ENCODE data around the gene MUTYH. TPM values are rescaled to one million over a fixed set of nuclear protein-coding genes. Genes with fewer than 3 reads are reported as not detected.

The MUTYH gene
- total RNA-seq, 1 donor from 2014 or later: 6.6 TPM

- no peaks in the 10 kb centered on the region for H4K20me1 ChIP-seq (ENCODE audit: insufficient read depth, low read length)
- Mint-ChIP-seq H3K27me3 (ENCODE audit: low read depth, unreplicated experiment) (no peaks in the 10 kb centered on the region), H3K27ac (ENCODE audit: unreplicated experiment) (no peak overlapping the region), H3K4me3 (ENCODE audit: unreplicated experiment) (no peak overlapping the region), H3K4me1 (ENCODE audit: low read depth, unreplicated experiment) (no peaks in the 10 kb centered on the region), H3K9me3 (ENCODE audit: unreplicated experiment) (no peaks in the 10 kb centered on the region), H3K36me3 (ENCODE audit: low read depth, unreplicated experiment) (no peaks in the 10 kb centered on the region)
- H3K4me2 ChIP-seq (ENCODE audit: low read length): no peak overlapping the region
- no peak overlapping the region for H2AFZ ChIP-seq (ENCODE audit: low read depth, low read length)
- H3K27me3 ChIP-seq (ENCODE audit: insufficient read depth, low read length): no peaks in the 10 kb centered on the region
- H3K9ac ChIP-seq (ENCODE audit: low read length): no peak overlapping the region
- no peaks in the 10 kb centered on the region for H3K36me3 ChIP-seq (ENCODE audit: insufficient read depth, low read length)
- no peak overlapping the region for H3K4me3 ChIP-seq (ENCODE audit: insufficient read depth, low read depth, low read length)
- H3K27ac ChIP-seq (ENCODE audit: low read depth, low read length): no peak overlapping the region
- no peaks in the 10 kb centered on the region for H3K9me3 ChIP-seq (ENCODE audit: insufficient read depth, low read depth, low read length)
- FAIRE-seq (no peak), DNase-seq (ENCODE audit: low read depth) (no peak)
- no peaks in the 10 kb centered on the region for H3K79me2 ChIP-seq (ENCODE audit: insufficient read depth, low read length)
- H3K4me1 ChIP-seq (ENCODE audit: insufficient read depth, low read length): no peaks in the 10 kb centered on the region
- TF ChIP-seq EZH2 (IDR thresholded peaks at IDR 0.05; ENCODE audit: insufficient read depth, low read length): no peak
- TF ChIP-seq CTCF (IDR thresholded peaks at IDR 0.05; ENCODE audit: insufficient read depth, low read depth, low read length): no peak
These were observed 37.9 kb upstream of the MUTYH start for GRCh38 chr1:45378184-45378583.

- no peaks in the 10 kb centered on the region for H3K27me3 ChIP-seq (ENCODE audit: insufficient read depth, low read length)
- no peak for FAIRE-seq
These were observed 35.2 kb upstream of the MUTYH start for GRCh38 chr1:45375104-45376090.

More at GRCh38 chr1:45375104-45376090, 35.2 kb upstream of the MUTYH start:
- H3K4me1 Mint-ChIP-seq (ENCODE audit: low read depth, unreplicated experiment): no peaks in the 10 kb centered on the region
- H3K36me3 Mint-ChIP-seq (ENCODE audit: low read depth, unreplicated experiment): no peaks in the 10 kb centered on the region
- no peak overlapping the region for H3K4me3 Mint-ChIP-seq (ENCODE audit: unreplicated experiment)
- Histone ChIP-seq H3K9me3 (ENCODE audit: insufficient read depth, low read depth, low read length) (no peaks in the 10 kb centered on the region), H3K27ac (ENCODE audit: low read depth, low read length) (no peak overlapping the region), H3K4me2 (ENCODE audit: low read length) (no peak overlapping the region), H3K36me3 (ENCODE audit: insufficient read depth, low read length) (no peaks in the 10 kb centered on the region), H4K20me1 (ENCODE audit: insufficient read depth, low read length) (no peaks in the 10 kb centered on the region), H3K9ac (ENCODE audit: low read length) (no peak overlapping the region), H2AFZ (ENCODE audit: low read depth, low read length) (no peak overlapping the region), H3K79me2 (ENCODE audit: insufficient read depth, low read length) (no peaks in the 10 kb centered on the region), H3K4me3 (ENCODE audit: insufficient read depth, low read depth, low read length) (no peak overlapping the region), H3K4me1 (ENCODE audit: insufficient read depth, low read length) (no peaks in the 10 kb centered on the region)
- no peaks in the 10 kb centered on the region for H3K27me3 Mint-ChIP-seq (ENCODE audit: low read depth, unreplicated experiment)
- no peak overlapping the region for H3K27ac Mint-ChIP-seq (ENCODE audit: unreplicated experiment)
- no peak for TF ChIP-seq EZH2 (IDR thresholded peaks at IDR 0.05; ENCODE audit: insufficient read depth, low read length)
- TF ChIP-seq CTCF (IDR thresholded peaks at IDR 0.05; ENCODE audit: insufficient read depth, low read depth, low read length): no peak
- H3K9me3 Mint-ChIP-seq (ENCODE audit: unreplicated experiment): no peaks in the 10 kb centered on the region
- DNase-seq (ENCODE audit: low read depth): no peak
